Adrenal gland (tissue), 5 donors: ENCODE data around the gene PLEKHN1.
"Not testable (repeated sequence)": the region's sequence is repeated elsewhere in the genome, so short reads cannot be mapped to it uniquely, and the experiment has no call there.

Experiments used
- POLR2A ChIP-seq, 2 donors: fragments of 450-650 bp; IDR thresholded peaks; one replicate each; pipeline ENCODE4 v1.6.1; 2017; ENCODE audit warnings: antibody characterized with exemption in 2 of 2, mild to moderate bottlenecking in 2 of 2, moderate library complexity in 1 of 2
- TF ChIP-seq, protein P1 (sequence below), 6 experiments: fragments of 450-650 bp in 4 of 6; fragments of 200-600 bp in 2 of 6; sonication (generic) in 1 of 6; IDR thresholded peaks; 1 replicate in 5 of 6; 2 replicates in 1 of 6; pipeline versions ENCODE4 v1.5.1 to v1.8.0; 2016 to 2021; ENCODE audit warnings: antibody characterized with exemption in 6 of 6, mild to moderate bottlenecking in 2 of 6, moderate library complexity in 1 of 6
- donor health status: DM: no; HTN: no; CAD: no.

DNA sequence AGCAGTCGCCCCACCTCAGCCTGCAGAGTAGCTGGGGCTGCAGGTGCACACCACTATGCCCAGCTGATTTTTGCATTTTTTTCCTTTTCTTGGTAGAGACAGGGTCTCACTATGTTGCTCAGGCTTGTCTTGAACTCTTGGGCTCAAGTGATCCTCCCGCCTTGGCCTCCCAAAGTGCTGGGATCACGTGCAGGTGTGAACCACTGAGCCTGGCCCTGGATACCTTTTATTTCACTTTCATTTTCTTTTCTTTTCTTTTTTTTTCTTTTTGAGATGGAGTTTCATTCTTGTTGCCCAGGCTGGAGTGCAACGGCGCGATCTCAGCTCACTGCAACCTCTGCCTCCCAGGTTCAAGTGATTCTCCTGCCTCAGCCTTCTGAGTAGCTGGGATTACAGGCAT, 25.0 kb downstream of the PLEKHN1 start:
- TF ChIP-seq, protein P1, sequence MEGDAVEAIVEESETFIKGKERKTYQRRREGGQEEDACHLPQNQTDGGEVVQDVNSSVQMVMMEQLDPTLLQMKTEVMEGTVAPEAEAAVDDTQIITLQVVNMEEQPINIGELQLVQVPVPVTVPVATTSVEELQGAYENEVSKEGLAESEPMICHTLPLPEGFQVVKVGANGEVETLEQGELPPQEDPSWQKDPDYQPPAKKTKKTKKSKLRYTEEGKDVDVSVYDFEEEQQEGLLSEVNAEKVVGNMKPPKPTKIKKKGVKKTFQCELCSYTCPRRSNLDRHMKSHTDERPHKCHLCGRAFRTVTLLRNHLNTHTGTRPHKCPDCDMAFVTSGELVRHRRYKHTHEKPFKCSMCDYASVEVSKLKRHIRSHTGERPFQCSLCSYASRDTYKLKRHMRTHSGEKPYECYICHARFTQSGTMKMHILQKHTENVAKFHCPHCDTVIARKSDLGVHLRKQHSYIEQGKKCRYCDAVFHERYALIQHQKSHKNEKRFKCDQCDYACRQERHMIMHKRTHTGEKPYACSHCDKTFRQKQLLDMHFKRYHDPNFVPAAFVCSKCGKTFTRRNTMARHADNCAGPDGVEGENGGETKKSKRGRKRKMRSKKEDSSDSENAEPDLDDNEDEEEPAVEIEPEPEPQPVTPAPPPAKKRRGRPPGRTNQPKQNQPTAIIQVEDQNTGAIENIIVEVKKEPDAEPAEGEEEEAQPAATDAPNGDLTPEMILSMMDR (IDR thresholded peaks at IDR 0.05): not testable (repeated sequence)
- TF ChIP-seq POLR2A (IDR thresholded peaks at IDR 0.05): not testable (repeated sequence)
